NCI-H2107 (cell line): ENCODE measurements around the gene NECTIN1.

ENCODE experiments used
- DNase-seq: peaks from one replicate; lab custom pipeline; 2025; lab: John Stamatoyannopoulos, UW

Gene NECTIN1

DNA sequence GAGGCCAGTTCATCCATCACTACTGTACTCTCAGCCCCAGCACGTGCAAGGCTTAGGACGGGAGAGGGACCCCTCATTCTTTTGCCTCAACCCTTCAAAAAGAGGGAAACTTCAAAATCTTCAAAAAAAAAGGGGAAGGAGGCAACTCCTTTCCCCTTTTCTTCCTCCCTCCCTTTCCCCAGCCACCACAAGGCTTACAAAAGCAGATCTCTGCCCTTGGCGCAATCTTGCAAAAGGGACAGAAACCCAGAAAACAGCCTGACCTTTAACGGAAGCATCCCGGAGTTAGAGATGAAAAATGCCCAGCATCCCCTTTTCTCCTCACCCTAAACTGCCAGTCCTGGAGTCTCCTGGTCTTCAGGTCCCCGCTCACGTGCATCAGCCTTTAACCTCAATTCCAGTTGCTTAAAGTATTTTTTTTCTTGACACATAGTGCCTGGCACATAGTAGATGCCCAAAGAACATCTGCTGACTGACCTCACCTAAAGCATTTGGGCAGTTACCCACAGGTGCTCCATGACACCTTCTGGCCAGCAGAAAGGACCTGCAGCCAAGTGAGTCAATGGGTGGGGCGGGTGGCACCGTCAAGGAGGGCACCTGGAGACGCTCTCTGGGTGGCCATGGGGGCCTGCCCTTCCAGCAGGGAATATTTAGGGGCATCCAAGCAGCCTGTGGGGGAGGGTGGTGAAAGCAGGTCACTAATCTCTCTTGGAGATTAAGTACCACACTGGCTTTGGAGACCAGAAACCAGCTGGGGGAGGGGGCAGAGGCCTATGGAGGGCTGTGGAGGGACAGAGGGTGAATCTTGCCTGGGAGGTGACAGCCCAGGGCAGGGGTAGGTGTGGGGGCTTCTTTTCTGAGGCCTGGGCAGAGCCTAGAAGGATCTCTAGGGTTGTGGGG lies 16.3 kb downstream of the NECTIN1 start:
- DNase-seq: no peak

DNA sequence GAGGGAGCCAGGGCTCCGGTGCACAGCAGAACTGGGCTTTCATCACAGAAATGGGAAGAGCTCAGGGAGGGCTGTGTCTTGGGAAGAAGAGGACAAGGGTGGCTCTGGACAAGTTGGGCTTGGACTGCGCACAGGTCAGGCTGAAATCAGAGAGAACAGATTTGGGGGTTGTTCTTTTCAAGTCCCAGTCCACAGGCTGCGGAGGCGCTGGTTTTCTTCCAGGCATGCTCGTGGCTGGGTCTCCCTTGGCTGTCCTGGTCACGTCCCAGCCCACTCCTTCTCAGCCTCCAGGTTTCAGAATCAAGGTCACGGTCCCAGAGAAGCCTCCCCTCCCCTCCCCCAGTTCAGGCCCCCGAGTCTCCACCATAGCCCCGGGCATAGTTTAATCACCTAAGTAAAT lies 17.0 kb downstream of the NECTIN1 start:
- no peak for DNase-seq

DNA sequence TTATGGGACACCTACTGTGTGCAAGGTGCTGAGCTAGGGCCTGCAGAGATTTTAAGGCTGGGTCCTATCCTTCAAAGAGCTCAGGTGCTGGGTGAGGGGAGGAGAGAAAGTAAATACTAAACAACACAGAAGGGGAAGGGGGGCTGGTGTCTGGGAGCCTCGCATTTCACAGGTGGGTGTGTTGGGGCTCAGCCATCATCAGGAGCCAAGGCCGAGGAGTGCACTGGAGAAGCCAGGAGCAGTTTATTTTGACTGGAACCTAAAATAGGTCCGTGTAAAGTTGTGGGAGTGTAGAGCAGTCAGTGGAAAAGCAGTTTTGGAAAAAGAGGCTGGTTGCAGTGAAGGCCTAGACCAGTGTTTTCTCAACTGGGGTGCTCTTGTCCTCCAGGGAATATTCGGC lies 17.5 kb downstream of the NECTIN1 start:
- no peak for DNase-seq

DNA sequence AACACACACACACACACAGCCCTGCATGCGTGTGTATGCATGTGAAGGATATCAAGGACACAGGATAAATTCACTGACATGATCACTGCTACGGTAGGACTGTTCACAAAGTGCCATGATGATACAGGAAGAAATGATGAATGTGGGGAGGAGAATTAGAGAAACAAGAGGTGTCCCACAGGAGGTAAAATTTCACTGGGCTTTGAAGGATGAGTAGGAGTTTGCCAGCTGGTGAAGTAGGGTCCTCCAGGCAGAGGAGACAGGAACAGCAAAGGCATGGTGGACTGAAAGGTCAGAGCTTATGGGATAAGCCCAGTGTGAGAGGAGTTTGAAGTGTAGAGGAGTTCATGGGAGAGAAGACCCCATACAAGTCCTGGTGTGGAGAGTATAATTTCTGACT lies 18.6 kb downstream of the NECTIN1 start:
- DNase-seq: no peak

DNA sequence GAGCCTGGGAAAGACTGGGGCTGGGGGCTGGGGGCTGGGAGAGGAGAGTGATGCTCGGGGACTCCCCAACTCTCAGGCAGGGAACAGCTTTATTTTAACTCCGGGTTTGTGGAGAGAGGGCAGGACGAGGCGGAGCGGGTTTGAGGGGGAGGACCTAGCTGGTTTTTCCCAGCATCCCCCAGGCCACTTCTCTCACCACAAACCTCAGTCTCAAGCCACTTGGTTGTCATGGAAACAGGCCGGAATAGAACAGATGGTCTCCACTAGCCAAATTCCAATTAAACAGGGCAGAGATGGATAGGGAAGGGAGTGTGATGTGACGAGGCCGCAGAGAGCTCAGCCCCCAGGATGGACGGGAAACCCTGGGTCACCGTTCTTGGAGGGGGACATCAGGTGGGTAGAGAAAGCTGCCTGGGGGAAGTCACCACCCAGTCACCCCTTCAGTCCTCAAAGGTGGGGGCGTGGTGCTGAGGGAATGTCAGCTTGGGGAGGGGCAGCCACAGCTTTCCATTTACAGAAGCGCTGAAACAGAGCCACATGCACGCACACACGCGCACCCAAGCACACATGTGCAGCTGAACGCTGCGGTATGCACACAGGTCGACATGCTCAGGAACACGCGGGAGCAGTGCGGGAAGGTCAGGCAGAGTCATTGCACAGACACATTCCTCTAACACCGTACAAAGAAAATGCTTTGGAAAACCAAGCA lies 19.2 kb downstream of the NECTIN1 start:
- peak; percentile 83 for DNase-seq

DNA sequence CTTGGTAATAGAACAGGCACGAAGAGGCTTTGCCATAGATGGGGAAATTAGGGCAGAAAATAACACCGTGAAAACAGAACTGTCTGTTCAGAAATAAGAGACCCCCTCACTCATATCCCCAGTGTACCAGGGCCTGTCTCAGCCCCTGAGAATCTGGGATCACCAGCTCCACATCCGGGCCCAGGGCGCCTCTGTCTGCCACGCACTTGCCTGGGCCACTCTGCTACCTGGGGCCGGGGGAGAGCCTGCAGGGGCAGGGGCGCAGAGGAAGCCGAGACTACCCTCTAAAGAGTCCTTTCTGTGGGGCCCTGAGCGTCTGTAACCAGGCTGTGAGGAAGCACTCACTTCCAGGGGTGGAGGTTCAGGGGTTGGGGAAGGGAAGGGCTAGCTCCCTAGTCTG lies 19.8 kb downstream of the NECTIN1 start:
- DNase-seq: no peak

DNA sequence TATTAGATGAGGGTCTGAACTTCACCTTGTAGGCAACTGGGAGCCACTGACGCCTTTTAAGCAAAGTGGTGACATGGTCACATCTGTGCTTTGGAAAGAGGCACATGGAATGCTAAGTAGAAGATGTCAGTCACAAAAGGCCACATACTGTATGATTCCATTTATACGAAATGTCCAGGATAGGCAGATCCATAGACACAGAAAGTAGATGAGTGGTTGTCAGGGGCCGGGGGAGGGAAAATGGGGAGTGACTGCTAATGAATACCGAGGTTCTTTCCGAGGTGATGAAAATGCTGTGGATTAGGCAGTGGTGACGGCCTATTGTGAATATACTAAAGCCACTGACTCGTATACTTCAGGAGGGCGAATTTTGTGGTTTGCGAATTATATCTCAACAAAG lies 20.6 kb downstream of the NECTIN1 start:
- DNase-seq: no peak

DNA sequence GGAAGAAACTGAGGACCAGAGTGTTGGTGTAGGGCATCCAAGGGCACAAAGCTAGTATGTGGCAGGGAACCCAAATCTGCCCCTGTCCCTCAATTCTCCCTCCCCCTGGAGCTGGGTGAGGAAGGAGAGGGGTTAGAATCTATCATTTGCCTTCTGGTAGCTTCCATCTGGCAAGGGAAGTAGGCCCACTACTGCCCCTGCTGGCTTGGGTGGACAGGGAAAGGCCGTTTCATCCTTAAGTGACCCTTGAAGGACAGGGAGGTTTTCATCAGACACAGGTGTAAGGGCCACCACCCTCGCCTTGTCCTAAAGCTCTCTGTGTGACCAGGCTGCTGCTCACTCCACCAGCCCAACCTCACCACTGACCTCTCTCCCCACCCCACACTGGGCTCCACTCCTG lies 22.1 kb downstream of the NECTIN1 start:
- DNase-seq: no peak

DNA sequence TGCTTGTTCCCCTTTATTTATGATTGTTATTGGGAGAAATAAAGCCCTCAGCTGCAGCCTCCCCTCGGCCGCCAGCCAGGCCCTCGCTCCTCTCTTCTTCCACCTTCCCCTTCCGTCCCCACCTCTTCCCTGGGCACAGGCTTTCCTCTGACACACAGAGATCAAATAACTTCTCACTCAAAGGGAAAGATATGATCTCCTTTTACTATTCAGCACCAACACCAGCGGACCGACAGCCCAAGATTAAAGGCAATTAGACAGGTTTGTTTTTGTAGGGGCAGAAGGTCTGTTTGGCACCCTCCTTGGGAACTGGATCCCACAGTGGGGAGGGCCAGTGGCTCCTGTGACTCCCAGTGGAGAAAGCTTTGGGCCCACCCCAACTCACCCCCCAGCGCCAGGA lies 23.0 kb downstream of the NECTIN1 start:
- DNase-seq: no peak

DNA sequence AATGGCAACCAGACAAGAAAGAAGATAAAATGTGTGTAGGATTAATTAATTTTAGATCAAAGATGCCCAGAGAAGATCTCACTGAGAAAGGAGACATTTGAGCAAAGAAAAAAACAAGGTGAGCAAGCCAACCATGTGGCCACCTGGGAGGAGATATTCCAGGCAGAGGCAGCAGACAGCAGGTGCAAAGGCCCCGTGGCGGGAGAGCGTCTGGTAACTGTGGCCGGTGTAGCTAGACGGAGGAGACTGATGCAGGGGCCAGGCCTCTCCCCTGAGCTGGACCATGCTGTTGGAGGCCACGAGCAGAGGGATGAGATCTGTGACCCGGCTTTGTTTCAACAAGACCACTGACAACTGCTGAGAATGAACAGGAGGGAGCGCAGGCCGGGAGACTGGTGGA lies 23.6 kb downstream of the NECTIN1 start:
- DNase-seq: no peak

DNA sequence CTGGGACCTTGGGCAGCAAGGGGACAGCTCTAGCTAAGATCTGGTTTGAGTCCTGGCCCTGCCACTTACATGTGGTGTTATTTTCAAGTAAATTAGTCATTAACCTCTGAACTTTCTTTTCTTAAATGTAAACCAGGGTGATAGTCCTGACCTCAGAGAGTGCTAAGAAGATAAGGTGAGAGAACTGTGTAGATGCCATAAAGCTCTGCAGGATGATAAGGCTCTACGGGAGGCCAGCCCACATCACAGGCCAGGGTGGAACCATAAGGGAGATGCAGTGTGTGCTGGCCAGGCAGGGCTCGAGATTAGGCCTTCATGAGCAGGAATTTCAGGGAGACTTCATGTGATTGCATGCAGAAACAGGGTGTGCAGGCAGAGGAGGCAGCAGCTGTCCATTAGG lies 24.2 kb downstream of the NECTIN1 start:
- DNase-seq: no peak

DNA sequence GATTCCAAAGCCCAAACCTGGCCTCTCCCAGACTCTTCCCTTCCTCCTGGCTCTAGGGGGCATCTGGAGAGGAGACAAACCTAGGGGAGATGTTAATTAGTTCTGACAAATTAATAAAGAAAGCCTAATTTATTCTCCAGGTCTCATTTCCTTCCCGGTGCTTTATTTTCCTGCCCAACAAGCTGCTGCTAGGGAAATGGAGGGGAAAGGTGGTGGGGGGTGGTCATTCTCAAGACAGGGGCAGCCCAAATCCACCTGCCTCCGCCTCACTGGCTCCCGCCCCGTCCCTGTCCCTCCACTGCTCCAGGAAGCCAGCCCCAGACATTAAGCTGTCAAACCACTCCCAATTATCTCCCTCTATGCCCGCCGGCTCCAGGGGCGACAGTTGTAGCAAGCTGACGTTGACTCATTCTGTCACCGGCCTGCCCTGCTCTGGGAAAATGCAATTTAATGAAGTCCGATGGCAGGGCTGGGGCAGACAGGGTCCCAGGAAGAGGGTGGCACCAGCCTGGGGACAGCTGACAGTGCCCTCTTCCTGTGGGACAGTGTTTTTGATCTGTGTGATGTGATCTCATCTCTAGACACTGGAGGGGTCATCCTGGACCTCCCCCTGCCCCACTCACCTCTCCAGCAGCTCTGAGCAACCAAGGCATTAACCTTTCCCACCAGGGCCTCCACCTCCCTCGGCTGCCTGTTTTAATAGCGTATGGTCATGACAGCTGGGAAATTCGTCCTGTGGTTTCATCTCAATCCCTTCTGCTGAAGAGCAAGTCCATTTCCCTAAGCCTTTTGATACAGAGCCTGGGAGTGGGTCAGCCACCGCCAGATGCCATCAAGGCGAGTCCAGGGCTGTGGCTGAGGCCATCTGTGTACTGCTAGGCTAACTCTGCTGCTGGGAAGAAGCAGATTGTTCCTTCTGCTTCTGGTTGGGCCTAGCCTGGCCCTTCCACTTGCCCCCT lies 27.1 kb downstream of the NECTIN1 start:
- DNase-seq: no peak

DNA sequence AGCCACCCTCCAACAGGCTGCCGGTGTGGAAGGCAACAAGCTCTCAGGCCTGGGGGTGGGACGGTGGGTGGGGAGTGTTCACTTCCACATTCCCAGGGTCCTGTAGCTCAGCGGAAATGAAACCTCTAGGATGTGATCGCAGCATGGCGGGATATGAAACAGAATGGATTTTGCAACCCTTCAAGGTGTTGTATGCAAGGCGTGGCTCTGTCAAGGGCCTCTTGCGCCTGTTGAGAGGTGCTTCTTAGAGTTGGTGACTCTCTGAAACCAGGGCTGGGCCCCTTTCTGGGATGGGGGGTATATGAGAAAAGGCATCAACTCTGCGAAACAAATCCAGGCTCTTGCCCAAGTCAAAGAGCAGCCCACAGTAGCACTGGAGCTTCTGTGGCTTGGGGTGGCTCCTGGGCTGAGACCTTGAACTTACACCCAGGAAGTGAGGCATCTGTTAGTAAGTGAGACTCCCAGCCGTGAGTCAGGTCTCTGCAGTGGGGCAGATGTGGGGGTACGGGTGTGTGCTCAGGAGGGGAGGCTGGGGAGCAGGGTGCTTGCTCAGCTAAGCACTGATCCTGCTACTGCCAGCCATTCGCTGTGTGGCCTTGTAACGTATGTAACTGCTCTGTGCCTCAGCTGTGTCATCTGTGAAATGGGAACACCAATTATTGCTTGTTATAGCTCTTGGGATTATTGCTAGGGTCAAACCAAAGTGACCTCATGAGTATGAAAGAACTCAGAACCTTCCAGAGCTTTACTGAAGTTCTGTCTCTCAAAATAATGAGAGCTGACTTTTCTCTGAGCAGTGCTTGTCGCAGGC lies 28.3 kb downstream of the NECTIN1 start:
- DNase-seq: no peak

DNA sequence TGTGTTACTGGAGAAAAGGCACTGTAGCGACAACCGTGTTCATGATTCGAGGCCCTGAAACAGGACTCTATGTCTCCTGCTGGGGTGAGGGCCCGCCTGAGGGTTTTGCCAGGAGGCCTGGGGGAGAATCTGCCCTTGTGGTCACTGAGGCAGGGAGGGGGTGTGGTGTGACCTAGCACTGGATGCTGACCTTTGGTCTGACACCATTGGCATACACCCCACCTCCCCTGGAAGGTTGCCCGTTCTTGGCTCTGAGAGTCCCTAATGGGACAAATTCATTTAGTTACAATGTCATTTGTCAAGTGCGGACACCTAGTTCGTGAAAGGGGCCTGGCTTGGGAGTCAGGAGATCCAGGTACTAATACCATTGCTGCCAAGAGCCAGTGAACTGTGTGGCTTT lies 29.0 kb downstream of the NECTIN1 start:
- DNase-seq: no peak

DNA sequence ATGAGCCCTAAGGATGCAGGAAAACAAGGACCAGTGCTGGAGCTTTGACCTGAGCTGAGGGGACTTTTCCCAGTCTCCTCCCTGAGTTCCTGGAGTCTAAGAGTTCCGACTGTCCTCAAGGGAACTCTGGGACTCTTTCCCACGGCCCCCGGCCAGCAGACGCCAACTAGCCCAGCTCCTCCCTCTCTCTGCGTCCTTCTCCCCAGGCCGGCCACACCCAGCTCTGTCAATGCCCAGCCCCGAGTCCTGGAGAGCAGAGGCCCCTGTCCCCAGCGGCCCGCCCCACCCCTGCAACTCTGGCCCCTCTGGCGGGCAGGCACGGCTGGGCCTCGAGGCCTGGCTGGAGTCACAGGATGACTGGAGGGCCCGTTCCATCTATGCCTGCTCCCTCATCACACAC lies 29.8 kb downstream of the NECTIN1 start:
- DNase-seq: no peak

DNA sequence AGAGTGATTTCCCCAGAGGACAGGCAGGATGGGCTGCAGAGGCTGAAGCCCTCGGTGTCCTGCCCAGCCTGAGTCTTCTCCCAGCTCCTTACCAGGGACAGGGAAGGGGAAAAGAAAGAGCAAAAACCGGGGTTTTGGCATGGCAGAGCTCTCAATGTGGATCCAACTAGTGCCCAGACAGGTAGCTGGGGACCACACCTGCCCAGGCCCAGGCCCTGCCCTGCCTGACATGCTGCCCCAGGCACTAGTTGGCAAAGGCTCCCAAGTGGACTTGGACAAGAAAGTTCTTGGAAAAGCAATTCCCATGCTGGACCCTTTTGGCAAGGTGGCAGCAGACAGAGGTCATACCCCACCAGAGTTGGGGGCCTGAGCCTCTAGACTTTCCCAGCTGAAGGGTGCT lies 31.1 kb downstream of the NECTIN1 start:
- DNase-seq: no peak

DNA sequence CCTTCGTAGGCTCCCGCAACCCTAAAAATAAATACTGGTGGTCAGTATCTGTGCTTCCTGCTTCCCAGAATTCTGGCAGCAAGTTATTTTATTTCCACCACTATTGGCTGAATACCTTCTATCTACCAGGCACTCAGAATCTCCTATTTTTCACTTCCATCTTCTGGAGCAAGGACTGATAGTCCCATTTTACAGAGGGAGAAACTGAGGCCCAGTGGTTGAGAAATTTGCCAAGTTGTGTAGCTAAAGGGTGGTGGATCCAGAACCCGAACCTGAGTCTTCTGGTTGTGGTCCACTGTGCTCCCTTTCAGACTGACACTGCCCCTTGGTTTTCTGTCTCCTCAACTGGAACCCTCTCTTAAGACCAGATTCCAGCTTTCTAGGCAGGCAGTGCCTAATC lies 31.6 kb downstream of the NECTIN1 start:
- DNase-seq: no peak

DNA sequence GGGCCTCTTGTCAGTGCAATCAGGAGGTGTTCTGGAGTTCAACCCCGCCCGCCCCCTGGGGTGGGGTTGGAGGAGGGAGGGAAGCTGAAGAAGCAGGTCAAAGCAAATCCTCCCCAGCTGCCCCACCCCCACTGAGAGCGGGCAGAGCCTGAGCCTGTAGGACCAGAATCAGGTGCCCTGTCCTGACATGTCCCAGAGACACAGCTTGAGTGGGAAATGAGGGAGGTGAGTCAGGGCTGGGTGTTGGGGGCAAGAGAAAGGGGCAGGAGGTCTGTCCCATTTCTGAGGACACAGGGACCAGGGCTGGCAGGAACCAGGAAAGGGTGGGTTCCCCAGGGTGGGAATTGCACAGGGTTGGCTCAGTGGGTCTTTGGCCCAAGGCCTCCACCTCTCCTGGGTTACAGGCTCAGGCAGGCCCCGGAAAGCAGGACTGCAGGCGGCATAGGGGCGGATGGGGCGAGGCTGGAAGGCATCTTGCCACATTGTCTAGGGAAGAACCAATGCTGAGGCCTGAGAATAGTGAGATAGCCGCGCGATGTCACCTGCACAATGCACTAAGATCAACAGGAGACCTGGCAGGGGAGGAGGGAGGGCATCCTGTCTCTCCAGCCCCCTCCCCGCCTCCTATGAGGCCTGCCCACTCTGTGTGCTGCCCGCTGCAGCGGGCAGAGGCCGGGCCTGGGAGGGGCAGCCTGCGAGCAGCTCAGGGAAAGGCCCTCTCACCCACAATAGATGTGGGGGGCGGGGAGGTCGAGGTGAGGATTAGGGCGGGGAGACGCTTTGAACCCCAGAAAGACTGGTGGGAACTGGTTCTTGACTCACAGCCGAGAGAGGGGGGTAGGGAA lies 32.4 kb downstream of the NECTIN1 start:
- no peak for DNase-seq

DNA sequence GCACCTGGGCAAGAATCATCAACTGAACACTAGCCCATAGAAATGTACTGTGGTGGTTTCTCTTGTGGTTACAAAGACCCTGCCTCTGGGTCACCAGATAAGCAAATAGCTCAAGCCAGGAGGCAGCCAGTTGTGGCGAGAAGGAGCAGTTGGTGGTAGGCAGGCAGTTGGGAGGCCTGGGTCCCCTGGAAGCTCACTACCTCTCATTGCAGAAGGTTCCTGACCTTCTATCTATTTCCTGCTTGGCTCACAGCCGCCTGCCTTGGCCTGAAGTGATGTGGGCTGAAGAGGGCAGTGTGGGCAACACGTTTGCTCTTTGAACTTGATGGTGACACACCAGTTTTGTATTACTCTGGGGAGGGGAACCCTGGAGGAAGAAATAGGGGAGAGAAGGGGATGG lies 34.7 kb downstream of the NECTIN1 start:
- no peak for DNase-seq

DNA sequence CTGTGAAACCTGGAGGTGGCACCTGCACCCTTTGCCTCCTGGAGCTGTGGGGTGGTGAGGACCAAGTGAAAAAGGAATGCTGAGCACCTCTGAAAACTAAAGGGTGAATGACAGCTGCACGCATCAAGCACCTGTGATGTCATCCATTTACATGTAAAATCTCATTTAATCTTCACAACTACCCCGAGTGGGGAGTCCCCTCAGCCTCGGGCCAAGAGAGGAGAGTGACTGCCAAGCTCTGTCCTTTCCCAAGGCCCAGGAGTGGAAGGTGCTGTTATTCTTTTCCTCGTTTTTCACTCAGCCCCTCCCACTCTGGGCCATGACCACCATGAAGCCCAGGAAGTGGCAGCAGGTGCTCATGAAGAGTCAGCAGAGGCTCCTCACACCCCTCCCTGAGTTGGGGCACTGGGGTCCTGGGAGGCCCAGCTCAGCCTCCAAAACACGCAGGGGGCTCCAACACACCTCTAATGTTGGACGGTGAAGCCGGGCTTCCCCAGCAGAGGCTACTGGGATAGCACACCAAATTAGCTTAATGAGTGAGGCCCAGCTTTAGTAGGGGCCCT lies 35.7 kb downstream of the NECTIN1 start:
- DNase-seq: no peak

DNA sequence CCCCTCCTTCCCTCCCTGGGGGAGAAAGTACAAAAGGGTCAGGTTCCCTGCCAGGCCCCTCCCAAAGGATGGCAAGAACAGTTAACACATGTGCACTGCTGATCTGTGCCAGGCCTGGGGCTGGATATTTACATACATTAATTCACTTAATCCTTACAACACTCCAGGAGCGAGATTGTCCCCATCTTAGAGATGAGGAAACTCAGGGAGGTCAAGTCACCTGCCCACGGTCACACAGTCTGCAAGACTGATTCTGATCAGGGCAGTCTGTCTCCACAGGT lies 36.5 kb downstream of the NECTIN1 start:
- DNase-seq: no peak
